Ishikawa (cell line): ENCODE results near the gene KIF5C.

ENCODE experiments used
- CEBPB ChIP-seq: IDR thresholded peaks from 2 replicates; pipeline ENCODE4 v1.6.1; 2012
- CREB1 ChIP-seq: IDR thresholded peaks from 2 replicates; pipeline ENCODE4 v1.6.1; 2012; ENCODE audit warnings: low read depth
- EGR1 ChIP-seq: IDR thresholded peaks from 2 replicates; pipeline ENCODE4 v1.6.1; 2012
- EP300 ChIP-seq: IDR thresholded peaks from 2 replicates; pipeline ENCODE4 v1.6.1; 2012; ENCODE audit warnings: borderline replicate concordance
- FOXM1 ChIP-seq: IDR thresholded peaks from 2 replicates; pipeline ENCODE4 v1.6.1; 2012; ENCODE audit warnings: low read depth, borderline replicate concordance
- NFIC ChIP-seq: IDR thresholded peaks from 2 replicates; pipeline ENCODE4 v1.6.1; 2012
- RAD21 ChIP-seq: IDR thresholded peaks from 2 replicates; pipeline ENCODE4 v1.6.1; 2012; ENCODE audit warnings: low read depth
- REST ChIP-seq: IDR thresholded peaks from 2 replicates; pipeline ENCODE4 v1.6.1; 2012; ENCODE audit warnings: low read depth, mild to moderate bottlenecking
- TAF1 ChIP-seq: IDR thresholded peaks from 2 replicates; pipeline ENCODE4 v1.6.1; 2012; ENCODE audit warnings: low read depth, mild to moderate bottlenecking
- TCF12 ChIP-seq: IDR thresholded peaks from 2 replicates; pipeline ENCODE4 v1.6.1; 2012; ENCODE audit warnings: low read depth
- TEAD4 ChIP-seq: IDR thresholded peaks from 2 replicates; pipeline ENCODE4 v1.6.1; 2012
- USF1 ChIP-seq: IDR thresholded peaks from 2 replicates; pipeline ENCODE4 v1.6.1; 2012
- YY1 ChIP-seq: IDR thresholded peaks from 2 replicates; pipeline ENCODE4 v1.6.1; 2012; ENCODE audit warnings: low read depth
- ZBTB7A ChIP-seq: IDR thresholded peaks from 2 replicates; pipeline ENCODE4 v1.6.1; 2012; ENCODE audit warnings: low read depth
- TF ChIP-seq, protein P1 (sequence below): IDR thresholded peaks from 2 replicates; pipeline ENCODE4 v1.6.1; 2012

The KIF5C gene

GRCh38 chr2:149002378-149002890 lies 127.4 kb downstream of the KIF5C start:
- TF ChIP-seq, protein P1, sequence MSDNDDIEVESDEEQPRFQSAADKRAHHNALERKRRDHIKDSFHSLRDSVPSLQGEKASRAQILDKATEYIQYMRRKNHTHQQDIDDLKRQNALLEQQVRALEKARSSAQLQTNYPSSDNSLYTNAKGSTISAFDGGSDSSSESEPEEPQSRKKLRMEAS = no peak
- no peak for TF ChIP-seq TEAD4
- TF ChIP-seq YY1 = no peak
- no peak for TF ChIP-seq FOXM1
- no peak for TF ChIP-seq EP300
- no peak for TF ChIP-seq NFIC
- TF ChIP-seq ZBTB7A = no peak
- no peak for TF ChIP-seq TAF1
- no peak for TF ChIP-seq RAD21
- TF ChIP-seq CEBPB = no peak
- TF ChIP-seq CREB1 = no peak
- TF ChIP-seq REST = no peak

DNA sequence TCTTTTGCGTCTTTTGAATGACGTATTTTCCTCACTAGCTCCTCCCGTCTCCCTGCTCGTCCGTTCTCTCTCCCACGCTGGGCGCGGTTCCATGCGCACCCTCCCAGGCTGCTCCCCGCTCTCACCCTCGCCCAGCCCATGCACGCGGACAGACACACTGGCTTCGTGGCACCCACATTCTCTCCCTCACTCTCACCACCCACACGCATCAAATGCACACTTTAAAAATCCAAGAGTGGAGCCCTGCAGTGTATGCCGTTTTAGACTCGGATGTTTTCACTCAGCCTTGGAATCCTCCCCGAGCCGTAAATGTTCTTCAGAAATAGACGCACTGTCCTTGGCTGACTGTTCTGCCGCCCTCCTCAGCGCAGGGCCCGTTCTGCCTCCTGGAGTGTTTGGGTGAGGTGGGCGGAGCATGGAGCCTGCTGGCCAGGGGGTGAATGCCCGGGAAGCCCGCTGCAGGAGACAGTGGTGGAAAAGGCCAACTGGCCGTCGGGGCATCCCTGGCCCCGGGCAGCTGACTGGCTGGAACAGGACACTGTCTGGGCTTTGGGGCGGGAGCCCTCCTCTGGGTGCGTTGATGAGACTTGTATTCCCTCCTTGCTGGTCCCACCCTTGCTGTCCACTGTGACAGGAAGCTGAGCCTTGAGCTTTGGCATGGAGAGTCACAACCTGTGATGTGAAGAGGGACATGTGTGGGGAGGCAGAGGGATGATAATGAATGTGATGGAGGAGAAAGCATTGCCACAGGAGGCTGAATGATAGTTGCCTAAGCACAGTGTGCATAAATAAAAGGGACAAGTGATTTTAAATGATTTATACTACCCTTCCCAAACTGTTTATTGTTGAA lies 128.1 kb downstream of the KIF5C start:
- no peak for TF ChIP-seq EP300
- no peak for TF ChIP-seq USF1
- TF ChIP-seq EGR1 = no peak
- TF ChIP-seq RAD21 = no peak
- no peak for TF ChIP-seq TCF12
- no peak for TF ChIP-seq CREB1
- no peak for TF ChIP-seq NFIC

DNA sequence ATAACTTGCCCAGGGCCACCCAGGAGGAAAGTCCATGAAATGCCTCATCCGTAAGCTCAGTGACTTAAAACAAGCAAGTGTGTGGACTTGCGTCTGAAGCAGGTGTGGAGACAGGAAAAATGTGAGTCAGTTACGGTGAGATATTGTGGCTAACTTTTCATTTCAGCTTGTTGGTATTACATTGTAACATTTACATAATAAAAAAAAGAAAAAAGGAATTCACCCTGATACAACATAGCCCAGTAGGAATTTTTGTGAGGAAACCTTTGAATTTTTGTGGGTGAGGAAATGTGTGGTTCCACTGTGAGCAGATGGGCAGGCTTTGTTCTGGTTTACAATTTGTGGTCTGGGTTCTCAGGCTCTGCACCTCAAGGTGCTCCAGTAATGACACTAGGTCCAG lies 129.8 kb downstream of the KIF5C start:
- TF ChIP-seq USF1 (no peak), EGR1 (no peak), YY1 (no peak), TCF12 (no peak), CEBPB (no peak)

GRCh38 chr2:149005471-149006077 lies 130.5 kb downstream of the KIF5C start:
- TF ChIP-seq TAF1 = no peak
- TF ChIP-seq CREB1 = no peak
- TF ChIP-seq YY1 = no peak
- TF ChIP-seq, protein P1 = no peak
- TF ChIP-seq TCF12 = no peak

GRCh38 chr2:149006883-149007543 lies 132.0 kb downstream of the KIF5C start:
- TF ChIP-seq USF1 (no peak), CREB1 (no peak), REST (no peak), RAD21 (no peak), EP300 (no peak), NFIC (no peak), EGR1 (no peak), TEAD4 (no peak), FOXM1 (no peak), TAF1 (no peak), ZBTB7A (no peak), CEBPB (no peak), TCF12 (no peak), YY1 (no peak)
- TF ChIP-seq, protein P1 = no peak
